ENCODE data around the gene CD8B. TPM values are rescaled to one million over a fixed set of nuclear protein-coding genes. Genes with fewer than 3 reads are reported as not detected.

The CD8B gene
- total RNA-seq, 1 experiment from 2014 or later = not detected

GRCh38 chr2:86831537-86831936, 30.1 kb downstream of the CD8B start:
- H3K4me3 Mint-ChIP-seq (ENCODE audit: low read depth, unreplicated experiment) = no peak overlapping the region
- DNase-seq = no peak
- no peaks in the 10 kb centered on the region for H3K36me3 Mint-ChIP-seq (ENCODE audit: insufficient read depth, unreplicated experiment)
- no peaks in the 10 kb centered on the region for H3K4me1 Mint-ChIP-seq (ENCODE audit: low read depth, unreplicated experiment)
- no peak overlapping the region for H3K27ac Mint-ChIP-seq (ENCODE audit: unreplicated experiment)
- H3K27me3 Mint-ChIP-seq (ENCODE audit: unreplicated experiment) = peaks cover 21% of the 10 kb centered on the region
- intact Hi-C loops (cut with micrococcal nuclease; ENCODE audit: unreplicated experiment) = no loop called here
- TF ChIP-seq, protein P1, sequence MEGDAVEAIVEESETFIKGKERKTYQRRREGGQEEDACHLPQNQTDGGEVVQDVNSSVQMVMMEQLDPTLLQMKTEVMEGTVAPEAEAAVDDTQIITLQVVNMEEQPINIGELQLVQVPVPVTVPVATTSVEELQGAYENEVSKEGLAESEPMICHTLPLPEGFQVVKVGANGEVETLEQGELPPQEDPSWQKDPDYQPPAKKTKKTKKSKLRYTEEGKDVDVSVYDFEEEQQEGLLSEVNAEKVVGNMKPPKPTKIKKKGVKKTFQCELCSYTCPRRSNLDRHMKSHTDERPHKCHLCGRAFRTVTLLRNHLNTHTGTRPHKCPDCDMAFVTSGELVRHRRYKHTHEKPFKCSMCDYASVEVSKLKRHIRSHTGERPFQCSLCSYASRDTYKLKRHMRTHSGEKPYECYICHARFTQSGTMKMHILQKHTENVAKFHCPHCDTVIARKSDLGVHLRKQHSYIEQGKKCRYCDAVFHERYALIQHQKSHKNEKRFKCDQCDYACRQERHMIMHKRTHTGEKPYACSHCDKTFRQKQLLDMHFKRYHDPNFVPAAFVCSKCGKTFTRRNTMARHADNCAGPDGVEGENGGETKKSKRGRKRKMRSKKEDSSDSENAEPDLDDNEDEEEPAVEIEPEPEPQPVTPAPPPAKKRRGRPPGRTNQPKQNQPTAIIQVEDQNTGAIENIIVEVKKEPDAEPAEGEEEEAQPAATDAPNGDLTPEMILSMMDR (IDR thresholded peaks at IDR 0.05; ENCODE audit: unreplicated experiment) = no peak
- CTCF ChIA-PET = no interaction called here
- no peaks in the 10 kb centered on the region for H3K9me3 Mint-ChIP-seq (ENCODE audit: low read depth, unreplicated experiment)
- BruUV-seq (replicated peaks) = no TSS peak

- TF ChIP-seq, protein P1 (IDR thresholded peaks at IDR 0.05; ENCODE audit: unreplicated experiment) = no peak
- peaks cover 8% of the 10 kb centered on the region for H3K27me3 Mint-ChIP-seq (ENCODE audit: unreplicated experiment)
- H3K4me3 Mint-ChIP-seq (ENCODE audit: low read depth, unreplicated experiment) = no peak overlapping the region
- no TSS peak for BruUV-seq (replicated peaks)
- no peaks in the 10 kb centered on the region for H3K9me3 Mint-ChIP-seq (ENCODE audit: low read depth, unreplicated experiment)
- H3K36me3 Mint-ChIP-seq (ENCODE audit: insufficient read depth, unreplicated experiment) = no peaks in the 10 kb centered on the region
- no peak for DNase-seq
- intact Hi-C loops (cut with micrococcal nuclease; ENCODE audit: unreplicated experiment) = no loop called here
- CTCF ChIA-PET = no interaction called here
- no peaks in the 10 kb centered on the region for H3K4me1 Mint-ChIP-seq (ENCODE audit: low read depth, unreplicated experiment)
- no peak overlapping the region for H3K27ac Mint-ChIP-seq (ENCODE audit: unreplicated experiment)
Measured at GRCh38 chr2:86826951-86827350, 34.7 kb downstream of the CD8B start.

GRCh38 chr2:86825693-86826381, 35.8 kb downstream of the CD8B start:
- CTCF ChIA-PET = interaction anchor here (0.5 kb wide), 1 partner anchor 225 kb away, joined by 3 read pairs; no protein-coding TSS in a partner anchor
- Mint-ChIP-seq H3K4me1 (ENCODE audit: low read depth, unreplicated experiment) (no peaks in the 10 kb centered on the region), H3K4me3 (ENCODE audit: low read depth, unreplicated experiment) (no peak overlapping the region), H3K27ac (ENCODE audit: unreplicated experiment) (no peak overlapping the region), H3K27me3 (ENCODE audit: unreplicated experiment) (no peaks in the 10 kb centered on the region), H3K9me3 (ENCODE audit: low read depth, unreplicated experiment) (no peaks in the 10 kb centered on the region), H3K36me3 (ENCODE audit: insufficient read depth, unreplicated experiment) (no peaks in the 10 kb centered on the region)
- TF ChIP-seq, protein P1 (IDR thresholded peaks at IDR 0.05; ENCODE audit: unreplicated experiment) = no peak
- no TSS peak for BruUV-seq (replicated peaks)
- intact Hi-C loops (cut with micrococcal nuclease; ENCODE audit: unreplicated experiment) = no loop called here
- no peak for DNase-seq

GRCh38 chr2:86825036-86825692, 36.5 kb downstream of the CD8B start:
- H3K4me1 Mint-ChIP-seq (ENCODE audit: low read depth, unreplicated experiment) = no peaks in the 10 kb centered on the region
- TF ChIP-seq, protein P1 (IDR thresholded peaks at IDR 0.05; ENCODE audit: unreplicated experiment) = no peak
- CTCF ChIA-PET = no interaction called here
- DNase-seq = no peak
- H3K27me3 Mint-ChIP-seq (ENCODE audit: unreplicated experiment) = no peaks in the 10 kb centered on the region
- BruUV-seq (replicated peaks) = no TSS peak
- intact Hi-C loops (cut with micrococcal nuclease; ENCODE audit: unreplicated experiment) = no loop called here
- H3K4me3 Mint-ChIP-seq (ENCODE audit: low read depth, unreplicated experiment) = no peak overlapping the region
- no peaks in the 10 kb centered on the region for H3K36me3 Mint-ChIP-seq (ENCODE audit: insufficient read depth, unreplicated experiment)
- H3K9me3 Mint-ChIP-seq (ENCODE audit: low read depth, unreplicated experiment) = no peaks in the 10 kb centered on the region
- no peak overlapping the region for H3K27ac Mint-ChIP-seq (ENCODE audit: unreplicated experiment)

Data from Calu3 (cell line).